Colonic mucosa (tissue), 4 donors: ENCODE results near the gene DIMT1. TPM values are rescaled to one million over a fixed set of nuclear protein-coding genes. Genes with fewer than 3 reads are reported as not detected.

Source experiments
- DNase-seq: peaks from one replicate; pipeline ENCODE4 v3.0.0-alpha.2; 2020
- H3K27ac ChIP-seq: fragments of 200-600 bp; one replicate; pipeline ENCODE4 v1.8.0; 2021
- H3K27me3 ChIP-seq: fragments of 200-600 bp; one replicate; pipeline ENCODE4 v1.8.0; 2021
- H3K36me3 ChIP-seq: fragments of 200-600 bp; one replicate; pipeline ENCODE4 v1.8.0; 2021
- H3K4me1 ChIP-seq: fragments of 200-600 bp; one replicate; pipeline ENCODE4 v1.8.0; 2021; ENCODE audit warnings: mild to moderate bottlenecking
- H3K4me3 ChIP-seq: fragments of 200-600 bp; one replicate; pipeline ENCODE4 v1.8.0; 2021
- H3K9ac ChIP-seq, 2 donors: one replicate each; pipeline ENCODE4 v1.7.0; 2013; ENCODE audit warnings: control low read depth in 2 of 2, low read depth in 2 of 2, low read length in 2 of 2
- H3K9me3 ChIP-seq: fragments of 200-600 bp; one replicate; pipeline ENCODE4 v1.8.0; 2021
- intact Hi-C: fragments of 100-400 bp; cut with DNase I; formaldehyde crosslinking; loops from one replicate; pipeline ENCODE4 v1.14.1; 2022
- total RNA-seq, 2 donors: library from RNA; stranded (reverse); fragmentation: NEBNext Ultra II Directional in 1 of 2; extraction: Animal tissue kit (Norgen Biotek cat#: 25700) in 1 of 2; gene quantifications; one replicate each; pipeline ENCODE4 v1.2.1, GENCODE V29; 2021
- TF ChIP-seq, protein P1 (sequence below): fragments of 200-600 bp; IDR thresholded peaks from one replicate; pipeline ENCODE4 v1.8.0; 2022; ENCODE audit warnings: antibody characterized with exemption, mild to moderate bottlenecking
- donor health status: healthy.
- donor health status: DM: no; HTN: no; CAD: no.
- donor health status: DM: no; HTN: no; CAD: no.

Gene DIMT1
- total RNA-seq, 2 donors from 2014 or later, result 12.4 to 15.2 TPM

DNA sequence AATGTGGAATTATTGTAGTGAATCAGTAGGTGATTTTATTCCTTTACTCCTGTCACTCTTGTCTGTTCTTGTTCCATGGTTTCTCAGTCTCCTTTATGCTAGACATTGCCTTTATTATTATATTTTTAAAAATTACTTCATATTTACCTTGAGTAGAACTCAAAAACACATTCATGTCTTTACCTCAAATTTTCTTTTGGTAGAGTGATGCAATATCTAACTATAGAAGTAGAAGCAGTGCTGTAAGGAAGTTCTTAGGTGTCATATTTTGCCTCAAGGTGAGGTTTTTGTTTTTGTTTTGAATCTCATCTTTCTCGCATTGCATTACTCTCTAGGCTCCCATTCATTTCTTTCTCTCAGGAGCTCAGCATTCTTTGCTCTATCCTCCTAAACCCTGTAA, 21.1 kb upstream of the DIMT1 start:
- H3K27me3 ChIP-seq, result no peaks in the 10 kb centered on the region
- no peaks in the 10 kb centered on the region for H3K9me3 ChIP-seq
- no peaks in the 10 kb centered on the region for H3K36me3 ChIP-seq
- H3K4me3 ChIP-seq, result no peak overlapping the region
- no peak overlapping the region for H3K9ac ChIP-seq
- no peak overlapping the region for H3K27ac ChIP-seq
- TF ChIP-seq, protein P1, sequence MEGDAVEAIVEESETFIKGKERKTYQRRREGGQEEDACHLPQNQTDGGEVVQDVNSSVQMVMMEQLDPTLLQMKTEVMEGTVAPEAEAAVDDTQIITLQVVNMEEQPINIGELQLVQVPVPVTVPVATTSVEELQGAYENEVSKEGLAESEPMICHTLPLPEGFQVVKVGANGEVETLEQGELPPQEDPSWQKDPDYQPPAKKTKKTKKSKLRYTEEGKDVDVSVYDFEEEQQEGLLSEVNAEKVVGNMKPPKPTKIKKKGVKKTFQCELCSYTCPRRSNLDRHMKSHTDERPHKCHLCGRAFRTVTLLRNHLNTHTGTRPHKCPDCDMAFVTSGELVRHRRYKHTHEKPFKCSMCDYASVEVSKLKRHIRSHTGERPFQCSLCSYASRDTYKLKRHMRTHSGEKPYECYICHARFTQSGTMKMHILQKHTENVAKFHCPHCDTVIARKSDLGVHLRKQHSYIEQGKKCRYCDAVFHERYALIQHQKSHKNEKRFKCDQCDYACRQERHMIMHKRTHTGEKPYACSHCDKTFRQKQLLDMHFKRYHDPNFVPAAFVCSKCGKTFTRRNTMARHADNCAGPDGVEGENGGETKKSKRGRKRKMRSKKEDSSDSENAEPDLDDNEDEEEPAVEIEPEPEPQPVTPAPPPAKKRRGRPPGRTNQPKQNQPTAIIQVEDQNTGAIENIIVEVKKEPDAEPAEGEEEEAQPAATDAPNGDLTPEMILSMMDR, result no peak
- intact Hi-C loops, result no loop called here
- no peak for DNase-seq
- H3K4me1 ChIP-seq, result no peaks in the 10 kb centered on the region

DNA sequence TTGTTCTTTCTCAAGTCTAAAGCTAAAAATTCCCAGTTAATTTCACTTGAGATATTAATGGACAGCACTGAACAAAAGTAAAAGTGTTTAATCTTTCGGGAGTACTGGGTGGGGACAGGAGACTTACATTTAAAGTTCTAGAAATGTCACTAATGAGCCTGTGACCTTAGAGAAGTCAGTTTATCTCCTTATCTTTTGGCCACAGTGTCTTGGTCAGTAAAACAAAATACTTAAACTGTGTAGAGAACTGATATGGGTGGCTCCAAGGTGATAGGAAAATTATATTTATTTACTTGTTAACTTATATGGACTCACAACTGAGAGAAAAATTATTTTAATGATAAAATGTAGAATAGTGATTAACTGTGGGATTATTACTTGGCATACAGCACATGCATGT, 17.7 kb upstream of the DIMT1 start:
- DNase-seq, result no peak
- H3K4me3 ChIP-seq, result no peak overlapping the region
- H3K27ac ChIP-seq, result no peak overlapping the region
- intact Hi-C loops, result no loop called here
- H3K36me3 ChIP-seq, result no peaks in the 10 kb centered on the region
- H3K27me3 ChIP-seq, result no peaks in the 10 kb centered on the region
- H3K9me3 ChIP-seq, result no peaks in the 10 kb centered on the region
- no peak overlapping the region for H3K9ac ChIP-seq
- TF ChIP-seq, protein P1, result no peak
- H3K4me1 ChIP-seq, result no peaks in the 10 kb centered on the region

DNA sequence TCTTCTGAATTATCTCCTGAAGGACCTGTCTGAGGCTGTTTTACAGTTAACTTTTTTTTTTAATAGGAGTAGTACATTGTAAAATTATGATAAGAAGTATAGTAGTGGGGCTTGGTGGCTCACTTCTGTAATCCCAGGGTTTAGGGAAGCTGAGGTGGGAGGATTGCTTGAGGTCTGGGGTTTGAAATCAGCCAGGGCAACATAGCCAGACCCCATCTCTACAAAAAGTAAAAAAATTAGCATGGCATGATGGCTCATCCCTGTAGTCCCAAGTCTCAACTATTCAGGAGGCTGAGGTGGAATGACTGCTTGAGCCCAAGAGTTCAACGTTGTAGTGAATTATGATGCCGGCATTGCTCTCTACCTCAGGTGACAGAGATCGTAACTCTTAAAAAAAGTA, 15.9 kb upstream of the DIMT1 start:
- intact Hi-C loops, result no loop called here
- no peaks in the 10 kb centered on the region for H3K9me3 ChIP-seq
- H3K27me3 ChIP-seq, result no peaks in the 10 kb centered on the region
- no peak overlapping the region for H3K27ac ChIP-seq
- no peak for DNase-seq
- no peak overlapping the region for H3K9ac ChIP-seq
- H3K36me3 ChIP-seq, result no peaks in the 10 kb centered on the region
- no peaks in the 10 kb centered on the region for H3K4me1 ChIP-seq
- TF ChIP-seq, protein P1, result no peak
- no peak overlapping the region for H3K4me3 ChIP-seq

DNA sequence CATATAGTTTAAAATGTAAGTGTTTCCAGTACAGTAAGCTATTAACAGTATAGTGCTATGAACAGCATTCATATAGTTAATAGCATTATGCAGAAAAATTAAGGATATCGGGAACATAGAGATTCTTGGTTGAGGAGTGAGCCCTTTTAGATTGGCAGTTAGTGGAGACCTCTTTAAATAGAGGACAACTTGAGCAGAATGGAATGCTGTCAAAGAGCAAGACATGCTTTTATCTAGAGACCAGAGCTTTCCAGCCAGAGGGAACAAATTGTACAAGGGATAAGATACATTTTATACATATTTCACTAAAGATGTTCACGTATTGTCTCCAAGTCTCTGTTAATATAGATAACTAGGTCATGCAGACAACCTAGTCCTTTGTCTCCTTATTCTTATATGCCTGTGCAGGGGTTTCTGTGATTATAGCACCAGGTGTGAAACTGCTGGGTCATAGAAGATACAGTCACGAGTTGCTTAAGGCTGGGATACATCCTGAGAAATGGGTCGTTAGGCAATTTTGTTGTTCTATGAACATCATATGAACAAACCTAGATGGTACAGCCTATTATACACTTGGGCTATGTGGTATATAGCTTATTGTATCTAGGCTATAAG, 14.9 kb upstream of the DIMT1 start:
- Histone ChIP-seq H3K9me3 (no peaks in the 10 kb centered on the region), H3K27ac (no peak overlapping the region), H3K4me3 (no peak overlapping the region), H3K4me1 (no peaks in the 10 kb centered on the region), H3K9ac (no peak overlapping the region), H3K36me3 (no peaks in the 10 kb centered on the region), H3K27me3 (no peaks in the 10 kb centered on the region)
- DNase-seq, result no peak
- intact Hi-C loops, result no loop called here
- TF ChIP-seq, protein P1, result no peak

DNA sequence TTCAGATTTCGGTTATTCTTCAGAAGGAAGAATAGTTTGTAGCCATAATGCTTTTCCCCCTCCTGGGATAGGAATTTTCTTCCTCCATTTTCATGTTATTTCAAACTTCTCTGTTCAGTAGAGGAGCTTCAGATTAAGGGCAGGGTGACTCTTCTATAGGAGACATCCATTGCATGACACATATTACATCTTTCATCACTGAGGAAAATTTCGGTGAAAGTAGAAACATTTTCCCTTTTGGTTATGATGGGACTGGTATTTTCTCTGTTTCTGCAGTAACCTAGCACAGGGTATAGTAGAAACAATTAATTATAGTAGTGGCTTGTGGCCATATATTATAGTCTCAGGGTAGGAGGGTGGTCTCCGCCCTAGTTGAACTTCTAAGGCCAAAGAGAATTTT, 10.0 kb upstream of the DIMT1 start:
- Histone ChIP-seq H3K27ac (no peak overlapping the region), H3K4me3 (no peak overlapping the region), H3K27me3 (no peaks in the 10 kb centered on the region), H3K4me1 (no peaks in the 10 kb centered on the region), H3K36me3 (no peaks in the 10 kb centered on the region), H3K9ac (no peak overlapping the region), H3K9me3 (no peaks in the 10 kb centered on the region)
- no peak for DNase-seq
- TF ChIP-seq, protein P1, result no peak
- intact Hi-C loops, result no loop called here
